Measurements from ENCODE around the gene TCIRG1.
A peak's percentile ranks its signal among the peaks of the same experiment; 100 is the strongest.

TCIRG1 gene

GRCh38 chr11:68021167-68021787 is 17.5 kb upstream of the TCIRG1 start:
- H3K36me3 Mint-ChIP-seq (ENCODE audit: low read depth), result peaks cover 7% of the 10 kb centered on the region
- no peaks in the 10 kb centered on the region for H3K4me1 Mint-ChIP-seq (ENCODE audit: low read depth)
- H3K9me3 Mint-ChIP-seq, result peaks cover 4% of the 10 kb centered on the region
- no peak overlapping the region for H3K4me3 Mint-ChIP-seq
- H3K27me3 Mint-ChIP-seq, result no peaks in the 10 kb centered on the region
- H3K27ac Mint-ChIP-seq, result no peak overlapping the region

GRCh38 chr11:68022531-68022930 is 16.3 kb upstream of the TCIRG1 start:
- H3K36me3 Mint-ChIP-seq (ENCODE audit: low read depth), result peaks cover 7% of the 10 kb centered on the region
- no peak overlapping the region for H3K4me3 Mint-ChIP-seq
- H3K27me3 Mint-ChIP-seq, result no peaks in the 10 kb centered on the region
- H3K27ac Mint-ChIP-seq, result no peak overlapping the region
- peaks cover 4% of the 10 kb centered on the region for H3K9me3 Mint-ChIP-seq
- no peaks in the 10 kb centered on the region for H3K4me1 Mint-ChIP-seq (ENCODE audit: low read depth)

GRCh38 chr11:68024508-68024907 is 14.3 kb upstream of the TCIRG1 start:
- H3K4me1 Mint-ChIP-seq (ENCODE audit: low read depth), result peaks cover 18% of the 10 kb centered on the region
- no peaks in the 10 kb centered on the region for H3K27me3 Mint-ChIP-seq
- H3K27ac Mint-ChIP-seq, result no peak overlapping the region
- peaks cover 4% of the 10 kb centered on the region for H3K9me3 Mint-ChIP-seq
- H3K4me3 Mint-ChIP-seq, result no peak overlapping the region
- H3K36me3 Mint-ChIP-seq (ENCODE audit: low read depth), result peaks cover 7% of the 10 kb centered on the region

GRCh38 chr11:68025047-68025446 is 13.8 kb upstream of the TCIRG1 start:
- H3K27ac Mint-ChIP-seq, result no peak overlapping the region
- no peak overlapping the region for H3K4me3 Mint-ChIP-seq
- peaks cover 4% of the 10 kb centered on the region for H3K9me3 Mint-ChIP-seq
- peaks cover 7% of the 10 kb centered on the region for H3K36me3 Mint-ChIP-seq (ENCODE audit: low read depth)
- H3K4me1 Mint-ChIP-seq (ENCODE audit: low read depth), result peaks cover 23% of the 10 kb centered on the region
- no peaks in the 10 kb centered on the region for H3K27me3 Mint-ChIP-seq

- no peak overlapping the region for H3K4me3 Mint-ChIP-seq
- H3K36me3 Mint-ChIP-seq (ENCODE audit: low read depth), result peaks cover 9% of the 10 kb centered on the region
- no peak overlapping the region for H3K27ac Mint-ChIP-seq
- peaks cover 4% of the 10 kb centered on the region for H3K9me3 Mint-ChIP-seq
- no peaks in the 10 kb centered on the region for H3K27me3 Mint-ChIP-seq
- peaks cover 29% of the 10 kb centered on the region for H3K4me1 Mint-ChIP-seq (ENCODE audit: low read depth)
These were observed 12.3 kb upstream of the TCIRG1 start for GRCh38 chr11:68026391-68027105.

- Mint-ChIP-seq H3K4me1 (ENCODE audit: low read depth) (peaks cover 33% of the 10 kb centered on the region), H3K27ac (peak overlapping the region; percentile 65), H3K4me3 (no peak overlapping the region), H3K9me3 (peaks cover 4% of the 10 kb centered on the region), H3K36me3 (ENCODE audit: low read depth) (peaks cover 12% of the 10 kb centered on the region), H3K27me3 (no peaks in the 10 kb centered on the region)
These were observed 11.2 kb upstream of the TCIRG1 start for GRCh38 chr11:68027667-68028066.

GRCh38 chr11:68028802-68029545 is 9.9 kb upstream of the TCIRG1 start:
- Mint-ChIP-seq H3K27me3 (no peaks in the 10 kb centered on the region), H3K27ac (peak overlapping the region; percentile 63), H3K4me1 (ENCODE audit: low read depth) (peaks cover 33% of the 10 kb centered on the region), H3K36me3 (ENCODE audit: low read depth) (peaks cover 12% of the 10 kb centered on the region), H3K9me3 (peaks cover 4% of the 10 kb centered on the region), H3K4me3 (peak overlapping the region; percentile 98)

- Mint-ChIP-seq H3K4me1 (ENCODE audit: low read depth) (peaks cover 33% of the 10 kb centered on the region), H3K9me3 (no peaks in the 10 kb centered on the region), H3K27me3 (no peaks in the 10 kb centered on the region), H3K27ac (peak within 1 kb of the TSS; percentile 98), H3K36me3 (ENCODE audit: low read depth) (peaks cover 6% of the 10 kb centered on the region), H3K4me3 (peak within 1 kb of the TSS; percentile 98)
These were observed 8.3 kb upstream of the TCIRG1 start, which contains the start of gene NDUFS8 for GRCh38 chr11:68030318-68031143. Gene NDUFS8, plus strand, starts transcription at chr11:68030681. Its CDS starts 1,471 bp downstream, at chr11:68032152.

GRCh38 chr11:68031144-68031464 is 7.7 kb upstream of the TCIRG1 start:
- H3K9me3 Mint-ChIP-seq, result no peaks in the 10 kb centered on the region
- peaks cover 4% of the 10 kb centered on the region for H3K36me3 Mint-ChIP-seq (ENCODE audit: low read depth)
- H3K4me1 Mint-ChIP-seq (ENCODE audit: low read depth), result peaks cover 33% of the 10 kb centered on the region
- H3K27ac Mint-ChIP-seq, result peak overlapping the region; percentile 98
- H3K27me3 Mint-ChIP-seq, result no peaks in the 10 kb centered on the region
- H3K4me3 Mint-ChIP-seq, result peak overlapping the region; percentile 98

- Mint-ChIP-seq H3K36me3 (ENCODE audit: low read depth) (peaks cover 4% of the 10 kb centered on the region), H3K4me1 (ENCODE audit: low read depth) (peaks cover 38% of the 10 kb centered on the region)
These were observed 6.8 kb upstream of the TCIRG1 start for GRCh38 chr11:68032003-68032402.

GRCh38 chr11:68032997-68033707 is 5.7 kb upstream of the TCIRG1 start:
- Mint-ChIP-seq H3K9me3 (no peaks in the 10 kb centered on the region), H3K4me3 (no peak overlapping the region), H3K36me3 (ENCODE audit: low read depth) (peaks cover 4% of the 10 kb centered on the region), H3K4me1 (ENCODE audit: low read depth) (peaks cover 42% of the 10 kb centered on the region), H3K27me3 (no peaks in the 10 kb centered on the region), H3K27ac (no peak overlapping the region)

More at GRCh38 chr11:68032003-68032402, 6.8 kb upstream of the TCIRG1 start:
- H3K9me3 Mint-ChIP-seq, result no peaks in the 10 kb centered on the region
- H3K27ac Mint-ChIP-seq, result peak overlapping the region; percentile 98
- peak overlapping the region; percentile 98 for H3K4me3 Mint-ChIP-seq
- no peaks in the 10 kb centered on the region for H3K27me3 Mint-ChIP-seq

GRCh38 chr11:68033708-68034045 is 5.1 kb upstream of the TCIRG1 start:
- H3K4me3 Mint-ChIP-seq, result no peak overlapping the region
- H3K36me3 Mint-ChIP-seq (ENCODE audit: low read depth), result peaks cover 4% of the 10 kb centered on the region
- peaks cover 37% of the 10 kb centered on the region for H3K4me1 Mint-ChIP-seq (ENCODE audit: low read depth)
- H3K27ac Mint-ChIP-seq, result no peak overlapping the region
- no peaks in the 10 kb centered on the region for H3K27me3 Mint-ChIP-seq
- no peaks in the 10 kb centered on the region for H3K9me3 Mint-ChIP-seq

- Mint-ChIP-seq H3K4me1 (ENCODE audit: low read depth) (peaks cover 20% of the 10 kb centered on the region), H3K36me3 (ENCODE audit: low read depth) (peaks cover 4% of the 10 kb centered on the region)
These were observed 3.5 kb upstream of the TCIRG1 start for GRCh38 chr11:68035266-68035876.

More at GRCh38 chr11:68035266-68035876, 3.5 kb upstream of the TCIRG1 start:
- H3K27ac Mint-ChIP-seq, result no peak overlapping the region
- H3K27me3 Mint-ChIP-seq, result no peaks in the 10 kb centered on the region
- no peaks in the 10 kb centered on the region for H3K9me3 Mint-ChIP-seq
- no peak overlapping the region for H3K4me3 Mint-ChIP-seq
